HG02798 (cell line): ENCODE measurements around the gene AHCYL2.
"Not testable (repeated sequence)": the region's sequence is repeated elsewhere in the genome, so short reads cannot be mapped to it uniquely, and the experiment has no call there.

Experiments used
- ATAC-seq: cut with Tn5 transposase; IDR thresholded peaks from one replicate; pipeline ENCODE4 v1.9.1; 2021; ENCODE audit warnings: mild to moderate bottlenecking; ENCODE audit not compliant: unreplicated experiment, poor library complexity

The AHCYL2 gene

GRCh38 chr7:129438839-129439651 lies 214.2 kb downstream of the AHCYL2 start:
- no peak for ATAC-seq

GRCh38 chr7:129439963-129440625 lies 215.3 kb downstream of the AHCYL2 start:
- no peak for ATAC-seq

GRCh38 chr7:129443612-129444011 lies 218.8 kb downstream of the AHCYL2 start:
- no peak for ATAC-seq

- not testable (repeated sequence) for ATAC-seq
These were observed 219.9 kb downstream of the AHCYL2 start for GRCh38 chr7:129444776-129445175.

GRCh38 chr7:129446925-129447324 lies 222.1 kb downstream of the AHCYL2 start:
- ATAC-seq: not testable (repeated sequence)

- not testable (repeated sequence) for ATAC-seq
These were observed 222.6 kb downstream of the AHCYL2 start for GRCh38 chr7:129447445-129447844.

- not testable (repeated sequence) for ATAC-seq
These were observed 223.8 kb downstream of the AHCYL2 start for GRCh38 chr7:129448608-129449007.

- ATAC-seq: no peak
These were observed 225.5 kb downstream of the AHCYL2 start for GRCh38 chr7:129450295-129450694.

GRCh38 chr7:129452589-129453231 lies 227.9 kb downstream of the AHCYL2 start:
- ATAC-seq: no peak

GRCh38 chr7:129453510-129454248 lies 228.8 kb downstream of the AHCYL2 start:
- ATAC-seq: no peak

- no peak for ATAC-seq
These were observed 229.4 kb downstream of the AHCYL2 start for GRCh38 chr7:129454249-129454551.

GRCh38 chr7:129456421-129456820 lies 231.6 kb downstream of the AHCYL2 start:
- ATAC-seq: no peak

GRCh38 chr7:129457101-129457500 lies 232.3 kb downstream of the AHCYL2 start:
- ATAC-seq: no peak

- no peak for ATAC-seq
These were observed 233.3 kb downstream of the AHCYL2 start for GRCh38 chr7:129458171-129458570.

GRCh38 chr7:129461809-129462208 lies 237.0 kb downstream of the AHCYL2 start:
- no peak for ATAC-seq

- no peak for ATAC-seq
These were observed 237.6 kb downstream of the AHCYL2 start for GRCh38 chr7:129462420-129462819.

GRCh38 chr7:129464194-129464593 lies 239.4 kb downstream of the AHCYL2 start:
- no peak for ATAC-seq

- ATAC-seq: no peak
These were observed 240.2 kb downstream of the AHCYL2 start for GRCh38 chr7:129465080-129465479.

GRCh38 chr7:129466796-129467195 lies 242.0 kb downstream of the AHCYL2 start:
- ATAC-seq: no peak

- ATAC-seq: no peak
These were observed 243.3 kb downstream of the AHCYL2 start for GRCh38 chr7:129468087-129468486.

- ATAC-seq: no peak
These were observed 243.7 kb downstream of the AHCYL2 start for GRCh38 chr7:129468547-129468946.
